ENCODE data around the gene DTNA.

The DTNA gene

DNA sequence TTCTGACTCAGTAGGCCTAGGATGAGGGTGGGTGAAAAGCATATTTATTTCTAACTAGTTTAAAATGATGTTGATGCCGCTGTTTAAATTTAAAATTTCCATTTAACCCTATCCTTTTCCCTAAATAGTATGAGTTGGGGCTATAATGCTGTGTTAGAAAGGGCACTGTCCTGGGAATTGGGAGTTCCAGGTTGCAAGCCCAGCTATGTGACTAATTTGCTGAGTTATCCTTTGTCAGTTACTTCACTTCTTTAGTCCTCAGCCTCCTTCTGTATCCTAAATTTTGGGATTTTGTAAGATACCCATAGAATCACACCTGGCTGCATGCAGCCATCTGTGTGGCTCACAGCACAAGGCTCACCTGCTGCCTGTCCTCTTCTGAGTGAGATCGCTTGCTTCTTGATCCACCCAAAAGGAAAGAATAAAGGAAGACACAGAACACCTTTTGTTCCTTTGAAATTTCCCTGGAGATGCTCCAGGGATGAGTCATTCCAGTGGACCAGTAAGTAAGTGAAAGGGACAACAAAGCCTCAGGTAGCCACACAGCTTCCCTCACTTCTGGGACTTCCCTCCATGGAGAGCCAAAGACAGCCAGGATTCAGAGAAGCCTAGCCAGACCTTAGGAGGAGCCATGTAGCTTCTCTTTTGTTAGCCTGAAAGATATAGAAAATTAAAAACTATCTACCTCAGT is 97.2 kb downstream of the DTNA start:
- DNase-seq (ENCODE audit: low read depth) = no peak

DNA sequence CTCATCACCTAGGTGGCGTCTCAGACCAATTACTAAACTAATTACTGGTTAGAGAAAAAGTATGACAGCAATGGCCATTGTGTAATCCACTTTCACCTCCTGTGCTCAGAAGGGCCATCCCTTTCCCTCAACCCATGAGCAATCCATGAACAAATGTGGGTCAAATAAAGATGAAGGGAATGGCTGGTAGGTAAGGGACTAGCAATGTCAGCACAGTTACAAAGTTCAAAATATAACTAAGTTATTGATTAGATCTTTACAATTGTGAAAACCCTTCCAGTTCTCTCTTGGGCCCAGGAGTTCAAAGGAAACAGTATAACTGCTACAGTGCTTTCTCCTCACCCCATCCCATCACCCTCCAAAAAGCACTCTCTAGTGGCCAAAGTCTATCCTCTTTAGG is 98.3 kb downstream of the DTNA start:
- DNase-seq (ENCODE audit: low read depth) = no peak

DNA sequence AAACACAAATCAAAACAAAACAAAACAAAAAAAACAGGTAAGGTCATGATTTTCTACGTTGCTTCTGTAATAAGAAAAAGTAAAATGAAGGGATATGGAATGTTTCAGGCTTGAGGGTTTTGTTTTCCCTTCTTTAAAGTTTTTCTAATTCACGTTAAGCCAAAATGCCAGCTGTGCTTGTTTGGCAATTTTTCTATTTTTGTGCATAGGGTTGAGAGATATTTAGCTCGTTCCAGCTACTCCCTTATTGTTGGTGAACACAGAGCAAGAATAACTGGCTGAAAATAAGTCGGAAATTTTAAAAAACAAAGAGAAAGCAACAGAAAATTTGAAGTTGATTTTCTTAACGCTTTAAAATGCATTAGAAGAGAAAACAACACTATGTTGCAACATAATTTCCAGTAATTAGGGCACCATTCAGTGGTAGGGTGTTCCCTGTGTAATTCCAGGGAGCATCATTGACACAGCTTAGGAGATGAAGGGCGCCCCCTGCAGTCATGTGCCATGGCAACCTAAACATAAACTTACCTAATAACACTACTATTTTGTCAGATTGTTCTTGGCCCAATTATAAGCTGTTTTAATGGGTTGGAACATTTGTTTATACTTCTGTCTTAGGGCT is 99.5 kb downstream of the DTNA start:
- DNase-seq (ENCODE audit: low read depth) = peak; percentile 45

DNA sequence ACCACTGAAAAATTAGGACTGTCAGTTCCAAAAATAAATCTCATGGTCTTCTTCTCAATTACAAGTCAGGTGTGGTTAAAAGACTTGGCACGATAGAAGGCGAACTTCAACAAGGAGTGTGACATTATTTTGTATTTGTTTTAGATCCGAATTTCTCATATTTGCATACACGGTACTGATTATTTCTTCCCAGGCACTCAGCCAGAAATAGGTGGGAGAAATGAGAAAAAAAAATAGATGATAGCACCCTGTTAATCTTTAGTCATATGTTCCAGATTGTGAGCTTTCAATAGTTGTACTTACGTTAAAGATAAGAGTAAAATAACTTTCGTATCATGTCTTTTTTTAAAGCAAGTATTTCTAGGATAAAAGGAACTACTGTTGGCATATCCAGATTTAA is 106.1 kb downstream of the DTNA start:
- no peak for DNase-seq (ENCODE audit: low read depth)

GRCh38 chr18:34817636-34818035 is 107.5 kb downstream of the DTNA start:
- no peak for DNase-seq (ENCODE audit: low read depth)

DNA sequence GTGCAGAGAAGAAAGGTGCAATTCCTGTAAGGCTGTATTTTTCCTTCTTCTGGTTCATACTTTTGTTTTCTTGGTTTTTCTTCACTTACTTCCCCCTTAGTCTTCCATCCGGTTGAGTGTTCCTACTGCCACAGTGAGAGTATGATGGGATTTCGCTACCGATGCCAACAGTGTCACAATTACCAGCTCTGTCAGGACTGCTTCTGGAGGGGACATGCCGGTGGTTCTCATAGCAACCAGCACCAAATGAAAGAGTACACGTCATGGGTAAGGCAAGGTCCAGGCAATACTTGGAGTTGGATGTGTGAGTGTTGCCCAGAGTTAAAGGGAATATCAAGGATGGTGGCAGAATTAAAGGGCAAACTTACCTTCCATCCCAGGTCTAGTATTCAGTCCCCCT is 108.0 kb downstream of the DTNA start:
- DNase-seq (ENCODE audit: low read depth) = no peak

DNA sequence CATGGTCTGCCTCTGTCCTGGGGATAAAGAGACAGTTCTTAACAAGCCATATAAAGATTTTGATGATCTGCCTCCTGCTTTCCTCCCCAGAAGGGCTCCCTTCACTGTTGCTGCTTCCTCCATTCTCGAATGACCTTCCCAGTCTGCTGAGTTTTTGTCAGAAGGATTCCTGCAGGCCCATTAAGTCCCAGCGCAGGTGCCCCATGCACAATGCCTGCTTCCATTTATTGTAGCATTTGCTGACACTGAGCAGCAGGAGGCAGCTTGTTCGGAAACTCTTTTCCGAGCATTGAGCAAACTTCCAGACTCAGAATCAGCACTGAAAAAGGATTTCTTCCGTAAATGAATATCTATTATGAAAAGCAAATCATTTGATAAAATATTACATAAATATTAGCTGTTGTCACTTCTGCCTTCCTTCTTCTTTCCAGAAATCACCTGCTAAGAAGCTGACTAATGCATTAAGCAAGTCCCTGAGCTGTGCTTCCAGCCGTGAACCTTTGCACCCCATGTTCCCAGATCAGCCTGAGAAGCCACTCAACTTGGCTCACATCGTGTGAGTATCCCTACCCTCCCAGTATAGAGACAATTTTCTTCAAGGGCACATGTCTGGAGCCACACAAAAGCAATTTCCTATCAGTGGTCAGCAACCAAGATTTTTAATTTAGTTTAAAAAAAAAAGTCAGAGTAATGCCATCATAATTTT is 110.4 kb downstream of the DTNA start:
- no peak for DNase-seq (ENCODE audit: low read depth)

GRCh38 chr18:34821669-34822210 is 111.6 kb downstream of the DTNA start:
- DNase-seq (ENCODE audit: low read depth) = peak; percentile 7

GRCh38 chr18:34828093-34828492 is 118.0 kb downstream of the DTNA start:
- DNase-seq (ENCODE audit: low read depth) = no peak

DNA sequence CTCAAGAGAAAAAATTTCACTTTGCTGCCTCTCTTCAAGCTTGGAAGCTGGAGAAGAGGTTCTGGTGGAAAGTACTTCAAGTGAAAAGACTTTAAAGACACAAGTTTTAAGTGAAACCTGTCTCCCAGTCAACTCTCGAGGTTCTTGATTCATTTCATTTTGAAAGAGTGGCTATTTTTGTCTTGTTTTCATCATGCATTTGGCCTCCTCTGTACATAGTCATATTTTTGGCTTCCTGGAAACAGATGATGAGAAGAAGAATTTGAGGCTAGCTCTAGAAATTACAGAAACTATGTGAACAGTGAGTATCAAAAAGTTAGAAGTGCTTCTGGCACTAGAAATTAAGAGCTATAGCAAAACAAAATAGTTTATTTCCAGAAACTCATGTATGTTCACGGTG is 124.8 kb downstream of the DTNA start:
- no peak for DNase-seq (ENCODE audit: low read depth)

- no peak for DNase-seq (ENCODE audit: low read depth)
These were observed 125.4 kb downstream of the DTNA start for GRCh38 chr18:34835466-34835865.

- DNase-seq (ENCODE audit: low read depth) = no peak
These were observed 127.7 kb downstream of the DTNA start for GRCh38 chr18:34837769-34838272.

GRCh38 chr18:34838669-34839068 is 128.6 kb downstream of the DTNA start:
- DNase-seq (ENCODE audit: low read depth) = no peak

DNA sequence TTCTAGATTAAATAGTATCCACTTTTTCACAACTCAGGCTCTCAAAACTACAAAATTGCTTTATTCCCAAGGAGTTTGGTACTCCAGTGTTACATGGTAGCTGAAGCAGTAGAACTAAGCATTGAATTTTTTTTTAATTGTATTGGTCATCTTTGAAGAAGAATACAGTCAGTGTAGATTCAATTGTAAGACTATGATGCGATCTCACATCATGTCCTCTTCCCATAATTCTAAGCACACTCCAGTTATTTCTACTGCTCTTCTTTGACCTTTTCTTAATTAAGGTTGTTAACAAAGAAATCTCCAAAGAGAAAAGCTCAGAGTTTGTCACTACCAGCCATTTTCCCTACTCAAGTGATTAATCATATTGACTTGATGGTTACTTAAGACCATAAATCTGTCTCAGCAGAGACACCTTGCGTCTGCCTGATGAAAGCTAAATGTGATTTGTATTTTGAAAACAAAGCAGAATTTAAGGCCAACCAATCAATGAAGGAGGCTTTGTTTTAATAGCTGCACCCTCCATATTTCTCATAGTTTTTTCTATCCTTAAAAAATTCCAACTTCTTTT is 130.2 kb downstream of the DTNA start:
- no peak for DNase-seq (ENCODE audit: low read depth)

GRCh38 chr18:34841891-34842290 is 131.8 kb downstream of the DTNA start:
- no peak for DNase-seq (ENCODE audit: low read depth)

DNA sequence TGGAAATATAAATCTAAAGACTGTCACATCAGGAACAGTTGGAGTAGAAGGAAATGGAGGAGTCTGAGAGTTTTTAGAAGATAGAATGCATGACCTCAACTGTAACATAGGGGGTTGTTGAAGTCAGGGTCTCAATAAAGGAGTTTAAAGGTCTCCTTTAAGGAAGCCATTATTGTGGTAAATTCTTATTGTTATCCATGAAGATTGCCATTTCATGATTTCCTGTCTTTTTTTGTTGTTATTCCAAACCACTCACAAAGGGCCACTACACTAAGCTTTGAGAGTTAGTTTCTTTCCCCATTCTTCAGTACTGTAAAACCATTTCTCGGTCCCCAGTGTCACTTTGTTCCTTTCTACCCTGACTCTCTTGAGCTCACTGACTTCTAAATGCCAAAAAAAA is 134.0 kb downstream of the DTNA start:
- no peak for DNase-seq (ENCODE audit: low read depth)

- DNase-seq (ENCODE audit: low read depth) = no peak
These were observed 134.8 kb downstream of the DTNA start for GRCh38 chr18:34844732-34845459.

DNA sequence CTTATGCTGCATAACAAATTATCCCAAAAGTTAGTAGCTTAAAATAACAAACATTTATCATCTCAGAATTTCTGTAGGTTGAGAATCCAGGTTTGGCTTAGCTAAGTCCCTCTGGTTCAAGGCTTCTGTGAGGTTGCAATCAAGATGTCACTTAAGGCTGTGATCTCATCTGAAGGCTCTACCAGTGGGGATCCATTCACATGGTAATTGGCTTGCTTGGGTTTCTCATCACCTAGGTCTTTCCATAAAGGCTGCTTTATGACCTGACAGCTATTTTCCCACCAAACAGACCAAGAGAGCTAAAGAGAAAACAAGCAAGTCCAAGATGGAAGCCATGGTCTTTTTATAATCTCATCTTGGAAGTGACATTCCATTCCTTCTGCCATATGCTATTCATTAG is 137.3 kb downstream of the DTNA start:
- DNase-seq (ENCODE audit: low read depth) = no peak

- DNase-seq (ENCODE audit: low read depth) = no peak
These were observed 138.1 kb downstream of the DTNA start for GRCh38 chr18:34848156-34848555.

DNA sequence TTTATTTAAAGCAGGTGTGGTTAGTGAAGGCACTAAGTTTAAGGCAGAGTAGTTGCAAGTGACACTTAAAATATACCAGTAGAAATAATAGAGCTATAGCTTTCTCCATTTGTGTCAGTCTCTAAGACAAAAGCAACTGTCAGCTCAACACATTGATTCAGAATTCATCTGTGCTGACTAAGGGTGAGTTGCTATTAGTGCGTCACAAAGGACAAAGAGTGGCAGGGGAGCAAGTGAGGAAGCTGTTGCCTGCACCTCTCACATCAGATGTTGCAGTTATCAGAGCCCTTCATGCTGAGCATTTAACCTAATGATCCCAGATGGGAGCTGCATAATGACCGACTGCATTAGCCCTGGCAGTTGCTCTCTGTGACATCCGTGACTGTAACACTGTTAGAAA is 138.6 kb downstream of the DTNA start:
- peak; percentile 39 for DNase-seq (ENCODE audit: low read depth)

GRCh38 chr18:34857320-34857719 is 147.2 kb downstream of the DTNA start:
- DNase-seq (ENCODE audit: low read depth) = peak; percentile 12

DNA sequence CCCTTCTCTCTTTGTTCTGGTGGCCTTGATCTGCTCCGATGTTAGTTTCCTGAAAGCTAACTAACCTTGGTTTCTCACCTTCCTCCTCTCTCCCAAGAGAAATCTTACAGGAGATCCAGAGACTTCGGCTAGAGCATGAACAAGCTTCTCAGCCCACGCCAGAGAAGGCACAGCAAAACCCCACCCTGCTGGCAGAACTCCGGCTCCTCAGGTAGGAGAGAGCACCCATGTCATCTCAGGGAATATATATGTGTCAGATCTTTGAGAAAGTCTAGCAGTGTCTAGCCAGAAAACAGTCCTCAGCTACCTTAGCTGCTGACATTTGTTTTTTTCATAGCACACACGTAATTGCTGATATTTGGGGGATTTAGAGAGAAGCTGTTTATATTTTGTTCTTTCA is 148.1 kb downstream of the DTNA start:
- DNase-seq (ENCODE audit: low read depth) = no peak
